Right lobe of liver (tissue), 6 donors: ENCODE data around the gene FUT7. TPM values are rescaled to one million over a fixed set of nuclear protein-coding genes. Genes with fewer than 3 reads are reported as not detected.

ENCODE experiments used
- ATAC-seq, 4 donors: fragments of 200-7000 bp; cut with Tn5 transposase; one replicate each; pipeline ENCODE4 v1.9.1; 2020; ENCODE audit warnings: mild to moderate bottlenecking in 4 of 4, moderate library complexity in 4 of 4
- DNase-seq, 3 donors: peaks; one replicate each; pipeline ENCODE4 v3.0.0-alpha.2; 2020
- H3K27ac ChIP-seq, 3 donors: fragments of 200-600 bp; one replicate each; pipeline ENCODE4 v1.8.0; 2022
- H3K27me3 ChIP-seq, 2 donors: fragments of 200-600 bp; one replicate each; pipeline ENCODE4 v1.8.0; 2022
- H3K36me3 ChIP-seq, 4 donors: fragments of 200-600 bp; sonication (generic) in 1 of 4; one replicate each; pipeline versions ENCODE4 v1.5.1 to v1.8.0; 2017 to 2022; ENCODE audit warnings: control low read depth in 1 of 4
- H3K4me1 ChIP-seq, 4 donors: fragments of 200-600 bp; sonication (generic) in 1 of 4; one replicate each; pipeline versions ENCODE4 v1.5.1 to v1.8.0; 2017 to 2022; ENCODE audit warnings: control low read depth in 1 of 4
- H3K4me3 ChIP-seq, 3 donors: fragments of 200-600 bp; one replicate each; pipeline ENCODE4 v1.8.0; 2022
- H3K9me3 ChIP-seq, 4 donors: fragments of 200-600 bp; sonication (generic) in 1 of 4; one replicate each; pipeline versions ENCODE4 v1.5.1 to v1.8.0; 2017 to 2022; ENCODE audit warnings: control low read depth in 1 of 4
- CTCF ChIP-seq, 4 donors: fragments of 200-600 bp in 3 of 4; fragments of 450-650 bp in 1 of 4; IDR thresholded peaks; one replicate each; pipeline versions ENCODE4 v1.5.1 to v1.8.0; 2016 to 2022; ENCODE audit warnings: antibody characterized with exemption in 4 of 4, mild to moderate bottlenecking in 2 of 4
- POLR2A ChIP-seq: fragments of 450-650 bp; IDR thresholded peaks from one replicate; pipeline ENCODE4 v1.6.1; 2017; ENCODE audit warnings: antibody characterized with exemption, mild to moderate bottlenecking
- WGBS: methylation state at CpG from one replicate; pipeline ENCODE4 v1.1.6; 2018; ENCODE audit warnings: low coverage, low lambda C conversion rate; ENCODE audit not compliant: insufficient coverage; ENCODE audit errors: missing lambda C conversion rate; 5-methylcytosine and 5-hydroxymethylcytosine counted together
- intact Hi-C, 2 donors: fragments of 100-400 bp; cut with DNase I; formaldehyde crosslinking; loops; one replicate each; pipeline versions ENCODE4 v1.11.2 to v1.14.1; 2022
- total RNA-seq, 6 experiments: library from RNA; depleted of rRNA in 2 of 6; stranded (reverse); fragments of >200 nt in 2 of 6; fragmentation: NEBNext Ultra II Directional in 3 of 6; extraction: Animal tissue kit (Norgen Biotek cat#: 25700) in 3 of 6; gene quantifications; one replicate each; pipeline versions ENCODE4 v1.1.0 to v1.2.4, GENCODE V29; 2016 to 2023
- donor health status: DM: no; HTN: yes; CAD: no.
- donor health status: DM: no; HTN: no; CAD: no.
- donor health status: DM: no; HTN: no; CAD: no.
- donor health status: DM: no; HTN: yes; CAD: no.
- donor health status: DM: no; HTN: yes; CAD: no.

The FUT7 gene
- total RNA-seq, 6 experiments from 2014 or later: 0.12 to 0.13 TPM; not detected in 4

DNA sequence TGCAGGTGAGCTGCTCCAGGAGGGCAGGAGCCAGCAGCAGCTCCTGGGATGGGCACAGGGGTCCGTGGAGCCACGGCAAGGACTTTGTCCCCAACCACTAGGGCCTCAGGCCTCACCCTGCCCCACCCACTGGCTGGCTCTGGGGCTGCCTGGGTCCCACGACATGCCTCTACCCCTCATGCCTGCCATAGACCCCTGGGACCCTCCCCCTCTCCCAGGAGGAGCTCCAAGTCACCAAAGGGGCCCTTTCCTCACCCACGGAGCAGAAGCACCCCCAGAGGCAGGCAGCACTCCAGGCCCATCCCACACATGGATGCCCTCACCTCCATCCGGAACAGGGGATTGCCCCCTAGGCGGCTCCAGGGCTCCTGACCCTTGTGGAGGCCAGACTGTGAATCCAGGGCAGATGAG, 10.3 kb downstream of the FUT7 start:
- intact Hi-C loops: no loop called here
- no peak for ATAC-seq
- no CpG with 5 or more reads among the region's 6 CpGs for WGBS

GRCh38 chr9:137020771-137021567, 10.9 kb downstream of the FUT7 start:
- Histone ChIP-seq H3K27ac (no peak overlapping the region), H3K27me3 (no peaks in the 10 kb centered on the region), H3K36me3 (peaks cover 0 to 8% (median 1%) of the 10 kb centered on the region in 4 donors), H3K4me1 (peaks cover 0 to 33% (median 14%) of the 10 kb centered on the region in 4 donors), H3K9me3 (no peaks in the 10 kb centered on the region), H3K4me3 (no peak overlapping the region)
- WGBS: no CpG with 5 or more reads among the region's 32 CpGs
- intact Hi-C loops: no loop called here
- ATAC-seq (no peak), DNase-seq (no peak)
- TF ChIP-seq CTCF (IDR thresholded peaks at IDR 0.05) (no peak), POLR2A (no peak)

More for the DNA sequence above, 10.3 kb downstream of the FUT7 start:
- H3K4me3 ChIP-seq: no peak overlapping the region
- TF ChIP-seq POLR2A: no peak
- H3K4me1 ChIP-seq: peaks cover 0 to 39% (median 16%) of the 10 kb centered on the region in 4 donors
- H3K27ac ChIP-seq: no peak overlapping the region
- no peaks in the 10 kb centered on the region for H3K9me3 ChIP-seq
- H3K36me3 ChIP-seq: peaks cover 0 to 3% (median 1%) of the 10 kb centered on the region in 4 donors
- no peaks in the 10 kb centered on the region for H3K27me3 ChIP-seq
- DNase-seq: no peak

DNA sequence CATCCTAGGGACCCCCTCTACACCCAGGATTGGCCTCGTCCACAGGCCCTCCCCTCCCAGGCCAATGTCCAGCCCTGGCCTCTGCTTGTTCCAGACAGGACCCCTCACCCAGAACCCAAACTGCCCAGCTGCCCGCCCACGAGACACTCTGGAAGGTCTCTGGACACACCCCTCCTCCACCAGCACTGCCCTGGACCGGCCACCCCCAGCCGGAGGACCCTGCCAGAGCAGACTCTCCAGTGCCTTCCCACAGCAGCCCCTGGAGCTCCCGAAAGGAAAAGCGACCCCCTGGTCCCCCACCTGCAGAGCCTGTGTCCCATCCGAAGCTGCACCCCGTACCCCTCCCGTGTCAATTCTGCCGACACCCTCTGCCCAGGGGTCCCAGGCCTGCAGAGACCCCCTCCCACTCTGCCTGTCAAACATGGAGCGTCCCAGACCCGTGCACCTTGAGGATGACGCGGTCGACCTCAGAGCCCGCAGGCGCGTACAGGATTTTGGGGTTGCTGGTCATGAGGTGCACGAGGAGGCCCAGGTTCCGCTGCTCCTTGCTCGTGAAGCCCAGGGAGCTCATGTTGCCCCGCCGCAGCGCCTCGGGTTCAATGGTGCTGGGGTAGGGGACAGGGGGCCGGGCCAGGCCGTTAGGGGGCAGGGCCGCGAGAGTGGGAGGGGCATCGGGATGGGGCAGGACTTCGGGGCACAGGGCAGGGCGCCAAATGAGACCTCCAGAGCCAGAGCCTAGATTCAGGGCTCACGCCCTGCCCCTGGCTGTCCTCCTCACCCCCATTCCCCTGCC, 11.8 kb downstream of the FUT7 start:
- TF ChIP-seq CTCF (IDR thresholded peaks at IDR 0.05): no peak
- TF ChIP-seq POLR2A: no peak
- Histone ChIP-seq H3K9me3 (no peaks in the 10 kb centered on the region), H3K36me3 (peaks cover 0 to 15% (median 1%) of the 10 kb centered on the region in 4 donors), H3K4me3 (no peak overlapping the region), H3K27me3 (no peaks in the 10 kb centered on the region), H3K4me1 (peaks cover 0 to 24% (median 10%) of the 10 kb centered on the region in 4 donors), H3K27ac (no peak overlapping the region)
- WGBS: 92% methylated on average over 13 of the region's 34 CpGs
- DNase-seq (no peak), ATAC-seq (no peak)
- intact Hi-C loops: no loop called here

DNA sequence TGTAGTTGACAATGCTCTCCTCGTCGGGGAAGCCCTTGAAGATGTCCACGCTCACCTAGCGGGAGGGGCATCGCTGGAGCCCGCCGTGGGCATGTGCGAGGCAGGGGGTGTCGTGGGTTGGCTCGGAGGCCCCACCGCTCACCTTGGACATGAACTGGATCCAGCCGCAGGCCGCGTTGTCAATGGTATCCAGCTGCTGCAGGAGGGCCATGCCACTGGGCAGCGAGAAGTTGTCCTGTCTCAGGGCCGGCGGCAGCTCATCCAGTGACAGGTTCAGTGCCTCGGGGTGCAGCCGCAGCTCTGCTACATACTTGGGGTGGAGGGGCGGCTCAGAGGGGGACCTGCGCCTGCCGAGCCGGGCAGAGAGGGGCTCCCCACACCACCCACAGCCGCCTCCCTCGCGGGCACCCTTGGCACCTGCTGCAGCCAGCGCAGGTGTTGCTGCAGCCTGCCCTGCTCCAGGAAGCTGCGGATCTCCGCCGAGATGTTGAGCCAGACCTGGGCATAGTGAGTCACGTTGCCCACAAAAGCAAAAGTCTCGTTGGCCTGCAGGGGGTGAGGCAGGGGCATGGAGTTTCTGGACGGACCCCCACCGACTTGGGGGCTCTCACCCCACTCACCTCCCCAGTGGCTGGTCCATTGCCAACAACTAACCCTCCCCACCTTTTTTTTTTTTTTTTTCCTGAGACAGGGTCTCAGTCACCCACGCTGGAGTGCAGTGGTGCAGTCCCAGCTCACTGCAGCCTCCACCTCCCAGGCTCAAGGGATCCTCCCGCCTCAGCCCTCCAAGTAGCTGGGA, 12.9 kb downstream of the FUT7 start:
- Histone ChIP-seq H3K9me3 (no peaks in the 10 kb centered on the region), H3K4me3 (no peak overlapping the region), H3K27me3 (no peaks in the 10 kb centered on the region), H3K27ac (no peak overlapping the region), H3K4me1 (peaks cover 0 to 18% (median 9%) of the 10 kb centered on the region in 4 donors), H3K36me3 (peaks cover 0 to 17% (median 1%) of the 10 kb centered on the region in 4 donors)
- ATAC-seq (no peak), DNase-seq (no peak)
- TF ChIP-seq POLR2A (no peak), CTCF (IDR thresholded peaks at IDR 0.05) (no peak)
- intact Hi-C loops: no loop called here
- WGBS: 100% methylated on average over 1 of the region's 36 CpGs
